Activated B cell treated with CpG ODN at 0.5 μM for 24 hours (primary cell): ENCODE data around the gene FHIT. TPM values are rescaled to one million over a fixed set of nuclear protein-coding genes. Genes with fewer than 3 reads are reported as not detected.

Experiments used
- ATAC-seq: fragments of 200-7000 bp; cut with Tn5 transposase; one replicate; pipeline ENCODE4 v1.10.0; 2021; ENCODE audit warnings: low read depth, mild to moderate bottlenecking, moderate library complexity
- CTCF ChIA-PET: fragments of 350-600 bp; sonication (Branson Sonifier 250); formaldehyde crosslinking; loops from one replicate; lab custom pipeline; 2021; ENCODE audit warnings: antibody characterized with exemption; lab: Charles Lee
- POLR2A ChIA-PET: fragments of 350-600 bp; sonication (Branson Sonifier 250); formaldehyde crosslinking; loops from one replicate; lab custom pipeline; 2021; ENCODE audit warnings: antibody characterized with exemption; lab: Charles Lee
- DNase-seq: peaks from one replicate; pipeline ENCODE4 v3.0.0; 2022
- H3K27ac Mint-ChIP-seq: one replicate; pipeline ENCODE4 v1.8.0; 2020; ENCODE audit warnings: mixed read lengths
- H3K27me3 Mint-ChIP-seq: one replicate; pipeline ENCODE4 v1.8.0; 2021; ENCODE audit warnings: mixed read lengths
- H3K36me3 Mint-ChIP-seq: one replicate; pipeline ENCODE4 v1.8.0; 2021; ENCODE audit warnings: low read depth, mixed read lengths
- H3K4me1 Mint-ChIP-seq: one replicate; pipeline ENCODE4 v1.8.0; 2021; ENCODE audit warnings: mixed read lengths
- H3K4me3 Mint-ChIP-seq: one replicate; pipeline ENCODE4 v1.8.0; 2020; ENCODE audit warnings: mild to moderate bottlenecking, mixed read lengths
- H3K9me3 Mint-ChIP-seq: one replicate; pipeline ENCODE4 v1.8.0; 2020; ENCODE audit warnings: mixed read lengths
- intact Hi-C: fragments of 100-400 bp; cut with micrococcal nuclease; formaldehyde crosslinking; loops from one replicate; pipeline ENCODE4 v1.15.1; 2024
- total RNA-seq: library from RNA; stranded (reverse); gene quantifications from 2 replicates; pipeline ENCODE4 v1.2.3, GENCODE V29; 2022
- TF ChIP-seq, protein P1 (sequence below): fragments of 200-600 bp; IDR thresholded peaks from one replicate; pipeline ENCODE4 v1.8.0; 2022; ENCODE audit warnings: antibody characterized with exemption, mild to moderate bottlenecking

The FHIT gene
- total RNA-seq, 1 donor from 2014 or later, result 5.5 TPM

DNA sequence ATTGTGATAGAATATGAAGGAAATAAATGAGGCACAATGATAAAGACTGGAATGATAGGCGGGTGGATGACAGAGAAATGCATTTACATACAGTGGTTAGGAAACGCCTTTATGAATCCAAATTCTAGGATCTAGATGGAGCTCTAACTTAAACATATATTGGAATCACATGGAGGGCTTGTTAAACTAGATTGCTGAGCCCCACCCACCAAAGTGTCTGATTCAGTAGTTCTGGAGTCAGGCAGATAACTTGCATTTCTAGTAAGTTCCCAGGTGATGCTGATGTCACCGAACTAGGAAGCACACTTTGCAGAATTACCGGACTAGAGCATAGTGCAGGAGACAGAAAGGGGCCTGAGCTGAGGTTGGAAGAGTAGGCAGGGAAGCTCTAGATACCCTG is 837.2 kb downstream of the FHIT start:
- CTCF ChIA-PET, result no interaction called here
- TF ChIP-seq, protein P1, sequence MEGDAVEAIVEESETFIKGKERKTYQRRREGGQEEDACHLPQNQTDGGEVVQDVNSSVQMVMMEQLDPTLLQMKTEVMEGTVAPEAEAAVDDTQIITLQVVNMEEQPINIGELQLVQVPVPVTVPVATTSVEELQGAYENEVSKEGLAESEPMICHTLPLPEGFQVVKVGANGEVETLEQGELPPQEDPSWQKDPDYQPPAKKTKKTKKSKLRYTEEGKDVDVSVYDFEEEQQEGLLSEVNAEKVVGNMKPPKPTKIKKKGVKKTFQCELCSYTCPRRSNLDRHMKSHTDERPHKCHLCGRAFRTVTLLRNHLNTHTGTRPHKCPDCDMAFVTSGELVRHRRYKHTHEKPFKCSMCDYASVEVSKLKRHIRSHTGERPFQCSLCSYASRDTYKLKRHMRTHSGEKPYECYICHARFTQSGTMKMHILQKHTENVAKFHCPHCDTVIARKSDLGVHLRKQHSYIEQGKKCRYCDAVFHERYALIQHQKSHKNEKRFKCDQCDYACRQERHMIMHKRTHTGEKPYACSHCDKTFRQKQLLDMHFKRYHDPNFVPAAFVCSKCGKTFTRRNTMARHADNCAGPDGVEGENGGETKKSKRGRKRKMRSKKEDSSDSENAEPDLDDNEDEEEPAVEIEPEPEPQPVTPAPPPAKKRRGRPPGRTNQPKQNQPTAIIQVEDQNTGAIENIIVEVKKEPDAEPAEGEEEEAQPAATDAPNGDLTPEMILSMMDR, result no peak
- ATAC-seq (no peak), DNase-seq (no peak)
- Mint-ChIP-seq H3K4me3 (no peak overlapping the region), H3K27me3 (no peaks in the 10 kb centered on the region), H3K36me3 (no peaks in the 10 kb centered on the region), H3K4me1 (no peaks in the 10 kb centered on the region), H3K27ac (no peak overlapping the region), H3K9me3 (no peaks in the 10 kb centered on the region)
- intact Hi-C loops, result no loop called here
- POLR2A ChIA-PET, result no interaction called here

- DNase-seq (no peak), ATAC-seq (no peak)
- Mint-ChIP-seq H3K4me1 (no peaks in the 10 kb centered on the region), H3K36me3 (no peaks in the 10 kb centered on the region), H3K27ac (no peak overlapping the region), H3K4me3 (no peak overlapping the region), H3K9me3 (no peaks in the 10 kb centered on the region), H3K27me3 (no peaks in the 10 kb centered on the region)
- ChIA-PET CTCF (no interaction called here), POLR2A (no interaction called here)
- TF ChIP-seq, protein P1, result no peak
- intact Hi-C loops, result no loop called here
These were observed 837.7 kb downstream of the FHIT start for GRCh38 chr3:60413551-60413950.

DNA sequence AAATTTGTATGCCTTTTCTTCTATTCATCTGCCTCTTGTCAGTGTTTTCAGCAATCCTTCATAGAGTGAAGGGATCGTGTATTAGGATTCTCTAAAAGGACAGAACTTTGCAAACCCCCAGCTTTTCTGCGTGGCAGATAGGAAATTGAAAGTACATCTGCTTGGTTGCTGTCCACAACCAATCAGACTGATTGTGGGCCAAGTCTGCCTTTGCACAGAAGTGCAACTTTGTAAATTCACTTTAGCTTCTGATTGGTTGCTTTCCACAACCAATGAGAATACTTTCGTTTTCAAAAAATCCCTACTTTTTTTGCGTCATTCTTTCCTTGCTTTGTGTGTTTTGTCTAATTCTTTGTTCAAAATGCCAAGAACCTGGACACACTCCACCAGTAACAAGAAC is 847.4 kb downstream of the FHIT start:
- H3K4me3 Mint-ChIP-seq, result no peak overlapping the region
- no peak for ATAC-seq
- CTCF ChIA-PET, result no interaction called here
- intact Hi-C loops, result no loop called here
- TF ChIP-seq, protein P1, result no peak
- H3K9me3 Mint-ChIP-seq, result no peaks in the 10 kb centered on the region
- H3K4me1 Mint-ChIP-seq, result no peaks in the 10 kb centered on the region
- POLR2A ChIA-PET, result no interaction called here
- no peaks in the 10 kb centered on the region for H3K27me3 Mint-ChIP-seq
- no peak for DNase-seq
- no peaks in the 10 kb centered on the region for H3K36me3 Mint-ChIP-seq
- no peak overlapping the region for H3K27ac Mint-ChIP-seq

- CTCF ChIA-PET, result no interaction called here
These were observed 848.3 kb downstream of the FHIT start for GRCh38 chr3:60402931-60403330.

GRCh38 chr3:60399861-60400845 is 851.1 kb downstream of the FHIT start:
- no peaks in the 10 kb centered on the region for H3K36me3 Mint-ChIP-seq
- intact Hi-C loops, result no loop called here
- H3K4me3 Mint-ChIP-seq, result no peak overlapping the region
- ChIA-PET POLR2A (no interaction called here), CTCF (no interaction called here)
- ATAC-seq (no peak), DNase-seq (no peak)
- H3K9me3 Mint-ChIP-seq, result peaks cover 6% of the 10 kb centered on the region
- no peaks in the 10 kb centered on the region for H3K4me1 Mint-ChIP-seq
- no peaks in the 10 kb centered on the region for H3K27me3 Mint-ChIP-seq
- H3K27ac Mint-ChIP-seq, result no peak overlapping the region
- TF ChIP-seq, protein P1, result no peak

More at GRCh38 chr3:60402931-60403330, 848.3 kb downstream of the FHIT start:
- no peak overlapping the region for H3K4me3 Mint-ChIP-seq
- no peak overlapping the region for H3K27ac Mint-ChIP-seq
- ATAC-seq (no peak), DNase-seq (no peak)
- no peaks in the 10 kb centered on the region for H3K4me1 Mint-ChIP-seq
- TF ChIP-seq, protein P1, result no peak
- intact Hi-C loops, result no loop called here
- H3K36me3 Mint-ChIP-seq, result no peaks in the 10 kb centered on the region
- H3K9me3 Mint-ChIP-seq, result peaks cover 2% of the 10 kb centered on the region
- POLR2A ChIA-PET, result no interaction called here
- H3K27me3 Mint-ChIP-seq, result no peaks in the 10 kb centered on the region
